Stimulated activated CD4-positive, alpha-beta T cell treated with anti-CD3 and anti-CD28 coated beads, Interleukin-15, amount 100 ng/mL, for 48 hours (primary cell): Measurements from ENCODE around the gene DDC.

Source experiments
- DNase-seq, 2 donors: peaks; one replicate each; pipeline ENCODE4 v3.0.0-alpha.2; 2020; ENCODE audit warnings: low read depth in 2 of 2

DDC gene

DNA sequence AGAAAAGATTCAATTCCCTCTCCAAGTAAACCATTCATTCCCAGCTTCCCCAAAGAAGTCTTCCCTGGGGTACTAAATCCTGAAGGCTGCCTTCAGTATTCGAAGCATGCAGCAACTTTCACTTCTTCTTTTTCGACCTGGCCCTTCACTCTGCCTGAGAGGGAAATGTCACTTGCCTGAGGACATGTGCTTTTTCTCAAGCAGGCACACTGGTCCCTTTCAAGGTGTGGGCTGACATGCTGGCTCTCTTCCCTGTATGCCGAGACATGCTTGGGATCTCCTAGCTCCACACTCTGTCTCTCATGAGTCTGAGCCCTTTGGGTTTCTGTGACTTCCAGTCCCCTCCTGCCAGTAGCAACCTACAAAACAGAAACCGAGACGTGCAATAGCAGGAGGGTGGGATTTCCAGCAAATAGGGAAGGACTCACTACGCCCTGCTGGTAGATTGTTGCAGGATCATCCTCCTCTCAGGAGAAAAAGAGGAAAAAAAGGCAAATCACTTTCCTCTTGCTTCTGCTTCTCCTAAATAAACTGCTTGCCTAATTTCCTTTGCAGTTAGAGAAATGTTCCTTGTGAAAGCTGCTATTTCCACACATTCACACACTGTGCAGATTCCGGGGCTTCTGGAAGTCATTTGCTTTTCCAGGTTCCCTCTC, 148.6 kb downstream of the DDC start:
- DNase-seq = no peak

- DNase-seq = no peak
Observed at GRCh38 chr7:50415844-50416364, 149.3 kb downstream of the DDC start.

DNA sequence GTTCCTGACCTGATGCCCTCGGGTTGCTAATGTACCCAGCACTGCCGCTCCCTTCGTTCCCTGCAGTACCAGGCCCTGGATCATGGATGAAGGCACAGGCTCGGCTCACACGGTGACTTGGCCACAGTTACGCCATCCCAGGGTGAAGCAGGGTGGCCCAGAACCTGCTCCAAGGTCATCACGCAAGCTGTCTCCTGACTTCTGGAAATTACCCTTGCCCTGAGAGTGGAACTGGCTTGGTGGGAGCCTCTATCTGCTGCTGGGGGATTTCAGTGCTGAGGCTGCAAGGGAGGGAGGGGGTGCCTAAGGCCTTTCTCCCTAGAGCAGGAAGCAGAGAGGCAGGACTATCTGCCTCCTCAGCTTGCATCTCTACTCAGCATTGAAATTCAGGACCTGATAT, 151.6 kb downstream of the DDC start:
- no peak for DNase-seq

GRCh38 chr7:50412973-50413372, 152.2 kb downstream of the DDC start:
- no peak for DNase-seq

- no peak for DNase-seq
Observed at GRCh38 chr7:50411332-50411731, 153.9 kb downstream of the DDC start.

DNA sequence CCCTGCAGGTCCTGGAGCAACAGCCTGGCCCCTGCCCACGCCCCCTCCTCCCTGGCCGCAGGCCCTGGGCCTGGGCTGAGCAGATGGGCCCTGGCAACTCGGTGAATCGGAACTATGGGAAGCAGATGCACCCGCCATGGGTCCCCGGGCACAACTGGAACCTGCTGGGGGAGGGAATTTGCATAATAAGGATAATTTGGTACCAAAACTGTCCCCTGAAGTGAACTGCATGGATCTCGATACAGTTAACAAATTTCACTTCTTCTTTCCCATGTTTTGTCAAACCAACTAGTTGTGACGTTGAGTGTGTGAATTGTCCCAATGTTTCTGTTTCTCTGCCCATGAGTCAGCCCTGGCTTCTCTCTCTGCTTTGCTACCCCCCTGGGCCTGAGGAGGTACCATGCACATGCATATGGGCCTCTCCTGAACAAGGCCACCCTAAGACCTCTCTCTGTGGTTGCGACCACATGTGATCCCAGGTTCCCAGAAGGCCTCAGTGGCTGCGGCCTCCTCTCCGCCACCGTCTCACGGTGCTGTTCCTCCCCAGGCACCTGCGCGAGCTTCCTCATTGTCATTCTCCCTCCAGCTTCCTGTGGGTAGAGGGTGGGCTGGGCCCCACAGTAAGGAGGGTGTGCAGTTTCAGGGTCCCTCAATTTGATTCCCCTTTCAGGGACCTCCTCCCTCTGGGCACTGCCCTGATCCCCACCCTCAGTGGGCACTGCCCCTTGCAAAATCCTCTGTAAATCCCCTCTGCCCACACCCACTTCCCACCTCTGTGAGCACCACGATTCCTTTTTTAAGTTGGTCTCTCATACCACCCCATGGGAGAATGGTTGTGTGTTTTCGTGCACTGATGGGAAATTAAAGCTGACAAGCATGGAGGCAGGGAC, 155.1 kb downstream of the DDC start:
- no peak for DNase-seq
